Activated T-helper 1 cell treated with anti-CD3 and anti-CD28 coated beads, Interleukin-12 subunit alpha, Interleukin-12 subunit beta, Interleukin-2, Interleukin-4 antibody, amounts not matched to agents 30 ng/mL and 10 ng/mL and 1 ng/mL, durations not matched to agents 14 hours and 24 hours and 36 hours (primary cell): Measurements from ENCODE around the gene PICALM. TPM values are rescaled to one million over a fixed set of nuclear protein-coding genes. Genes with fewer than 3 reads are reported as not detected.
"Not testable (repeated sequence)": the region's sequence is repeated elsewhere in the genome, so short reads cannot be mapped to it uniquely, and the experiment has no call there.

ENCODE experiments used
- DNase-seq: peaks from one replicate; pipeline ENCODE4 v3.0.0; 2021; ENCODE audit warnings: low spot score
- H3K27ac Mint-ChIP-seq: one replicate; pipeline ENCODE4 v1.8.0; 2021; ENCODE audit warnings: mild to moderate bottlenecking, mixed read lengths
- H3K27me3 Mint-ChIP-seq: one replicate; pipeline ENCODE4 v1.8.0; 2022; ENCODE audit warnings: mild to moderate bottlenecking, moderate library complexity, mixed read lengths; ENCODE audit not compliant: insufficient read depth
- H3K36me3 Mint-ChIP-seq: one replicate; pipeline ENCODE4 v1.8.0; 2021; ENCODE audit warnings: low read depth, mixed read lengths
- H3K4me1 Mint-ChIP-seq: one replicate; pipeline ENCODE4 v1.8.0; 2021; ENCODE audit warnings: low read depth, mixed read lengths
- H3K4me3 Mint-ChIP-seq: one replicate; pipeline ENCODE4 v1.8.0; 2021; ENCODE audit warnings: mild to moderate bottlenecking, moderate library complexity, mixed read lengths
- H3K9me3 Mint-ChIP-seq: one replicate; pipeline ENCODE4 v1.8.0; 2021; ENCODE audit warnings: mixed read lengths
- intact Hi-C: fragments of 100-400 bp; cut with micrococcal nuclease; formaldehyde crosslinking; loops from one replicate; pipeline ENCODE4 v1.15.1; 2024
- total RNA-seq: library from RNA; stranded (reverse); gene quantifications from 2 replicates; pipeline ENCODE4 v1.2.3, GENCODE V29; 2022

PICALM gene, protein sequence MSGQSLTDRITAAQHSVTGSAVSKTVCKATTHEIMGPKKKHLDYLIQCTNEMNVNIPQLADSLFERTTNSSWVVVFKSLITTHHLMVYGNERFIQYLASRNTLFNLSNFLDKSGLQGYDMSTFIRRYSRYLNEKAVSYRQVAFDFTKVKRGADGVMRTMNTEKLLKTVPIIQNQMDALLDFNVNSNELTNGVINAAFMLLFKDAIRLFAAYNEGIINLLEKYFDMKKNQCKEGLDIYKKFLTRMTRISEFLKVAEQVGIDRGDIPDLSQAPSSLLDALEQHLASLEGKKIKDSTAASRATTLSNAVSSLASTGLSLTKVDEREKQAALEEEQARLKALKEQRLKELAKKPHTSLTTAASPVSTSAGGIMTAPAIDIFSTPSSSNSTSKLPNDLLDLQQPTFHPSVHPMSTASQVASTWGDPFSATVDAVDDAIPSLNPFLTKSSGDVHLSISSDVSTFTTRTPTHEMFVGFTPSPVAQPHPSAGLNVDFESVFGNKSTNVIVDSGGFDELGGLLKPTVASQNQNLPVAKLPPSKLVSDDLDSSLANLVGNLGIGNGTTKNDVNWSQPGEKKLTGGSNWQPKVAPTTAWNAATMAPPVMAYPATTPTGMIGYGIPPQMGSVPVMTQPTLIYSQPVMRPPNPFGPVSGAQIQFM
- total RNA-seq, result 174 and 177 TPM in 2 replicates

DNA sequence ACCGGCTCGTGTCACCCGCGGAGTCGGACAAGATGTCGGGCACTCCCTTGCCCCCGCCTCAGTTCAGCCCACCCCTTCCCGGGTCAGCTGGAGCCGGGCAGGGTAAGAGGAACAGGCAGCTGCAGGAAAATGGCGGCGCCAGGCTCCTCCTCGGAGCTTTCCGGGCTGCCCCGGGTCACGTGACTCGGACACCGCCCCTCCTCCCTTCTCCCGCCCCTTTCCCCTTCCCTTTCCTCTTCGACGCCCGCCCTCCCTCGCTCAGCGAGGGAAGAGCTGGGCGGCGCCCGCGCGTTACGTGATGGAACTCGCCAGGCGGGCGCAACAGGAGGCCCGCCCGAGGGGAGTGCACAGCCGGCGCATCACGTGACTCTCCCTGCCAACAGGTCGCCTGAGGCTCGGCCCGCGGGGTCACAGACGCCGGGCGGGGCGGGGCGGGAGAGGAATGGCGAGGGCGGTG lies at the start of gene PICALM:
Gene PICALM (minus strand): TSS at position 134 of the 457 bp plus-strand sequence. CDS start 304 bp downstream, outside the sequence.
- Mint-ChIP-seq H3K4me3 (peak within 1 kb of the TSS; percentile 92), H3K4me1 (peaks cover 33% of the 10 kb centered on the region), H3K27ac (peak within 1 kb of the TSS; percentile 97), H3K36me3 (peaks cover 26% of the 10 kb centered on the region), H3K27me3 (no peaks in the 10 kb centered on the region), H3K9me3 (no peaks in the 10 kb centered on the region)
- intact Hi-C loops, result loop anchor here (1.0 to 5.0 kb wide), 15 partner anchors 9 to 738 kb away; partner anchors contain the start of genes CREBZF and TMEM126B
- DNase-seq, result peak; percentile 97

DNA sequence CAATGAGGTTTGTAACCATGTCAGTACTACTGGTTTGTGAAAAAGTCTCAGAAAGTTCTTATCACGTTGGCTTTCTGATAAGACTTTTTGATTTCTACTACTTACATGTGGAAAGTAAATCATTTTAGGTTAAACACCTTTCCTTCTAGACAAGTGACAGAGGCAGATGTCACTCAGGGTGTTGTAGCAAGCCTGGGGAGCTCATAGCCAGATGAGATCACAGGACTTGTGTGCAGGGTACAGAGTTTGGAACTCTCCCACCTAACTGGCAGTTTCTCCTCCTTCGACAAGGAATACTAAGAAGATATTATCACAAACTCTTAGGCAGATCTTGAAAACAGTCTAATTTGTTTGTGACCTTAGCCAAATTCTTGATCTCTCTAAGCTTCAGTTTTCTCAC lies 49.4 kb upstream of the PICALM start:
- intact Hi-C loops, result loop anchor here (5.0 kb wide), 7 partner anchors 51 to 366 kb away; partner anchors contain the start of gene PICALM
- H3K9me3 Mint-ChIP-seq, result no peaks in the 10 kb centered on the region
- no peaks in the 10 kb centered on the region for H3K27me3 Mint-ChIP-seq
- H3K36me3 Mint-ChIP-seq, result no peaks in the 10 kb centered on the region
- H3K27ac Mint-ChIP-seq, result no peak overlapping the region
- DNase-seq, result no peak
- H3K4me3 Mint-ChIP-seq, result no peak overlapping the region
- peaks cover 37% of the 10 kb centered on the region for H3K4me1 Mint-ChIP-seq

DNA sequence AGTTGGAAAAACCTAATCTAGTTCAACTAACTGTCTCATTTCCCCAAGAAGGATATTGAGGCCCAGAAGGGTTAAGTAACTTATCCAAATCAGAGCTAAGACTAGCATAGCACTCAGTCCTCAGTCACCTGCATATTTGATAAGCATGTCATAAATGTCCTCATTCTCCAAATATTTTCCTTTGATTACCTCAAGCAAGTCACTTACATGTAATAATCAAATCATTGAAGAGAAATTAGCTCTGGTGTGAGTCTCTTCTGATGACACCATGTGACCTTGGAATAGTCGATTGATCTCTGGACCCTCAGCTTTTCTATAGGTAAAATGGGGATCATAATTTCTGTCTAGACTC lies 48.8 kb upstream of the PICALM start:
- DNase-seq, result no peak
- Mint-ChIP-seq H3K4me1 (peaks cover 31% of the 10 kb centered on the region), H3K9me3 (no peaks in the 10 kb centered on the region), H3K27me3 (no peaks in the 10 kb centered on the region), H3K4me3 (no peak overlapping the region), H3K36me3 (no peaks in the 10 kb centered on the region), H3K27ac (no peak overlapping the region)
- intact Hi-C loops, result loop anchor here (5.0 kb wide), 7 partner anchors 50 to 365 kb away; partner anchors contain the start of gene PICALM

DNA sequence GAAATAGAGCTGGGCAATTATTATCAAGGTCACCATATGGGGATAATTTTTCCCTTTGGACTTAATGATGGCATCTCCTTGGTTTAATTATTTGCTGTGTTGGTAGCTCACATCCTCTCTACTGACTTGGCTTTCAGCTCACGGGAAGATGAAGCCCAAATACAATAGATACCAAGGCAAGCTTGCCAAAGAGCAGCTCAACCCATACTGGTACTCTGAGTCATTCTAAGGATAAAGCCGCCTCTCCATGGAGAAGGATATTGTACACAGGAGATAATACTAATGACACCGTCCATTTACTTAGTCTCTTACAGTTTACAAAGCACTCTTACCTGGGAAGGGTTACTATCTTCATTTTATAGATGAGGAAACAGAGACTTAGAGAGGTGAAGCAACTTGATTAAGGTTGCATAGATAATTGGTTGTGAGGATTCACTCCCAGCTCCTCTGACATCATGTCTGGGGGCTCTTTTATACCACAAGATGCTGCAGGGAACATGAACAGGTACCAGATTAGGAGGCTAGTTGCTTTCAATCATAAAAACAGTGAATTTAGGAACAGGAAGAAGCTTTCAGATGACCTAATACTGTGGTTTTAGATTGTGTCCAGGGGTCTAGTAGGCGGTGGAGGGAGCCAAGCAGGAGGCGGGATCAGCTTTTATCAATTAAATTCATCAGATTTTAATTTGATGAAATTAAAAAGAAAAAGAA lies 48.3 kb upstream of the PICALM start:
- no peaks in the 10 kb centered on the region for H3K9me3 Mint-ChIP-seq
- no peaks in the 10 kb centered on the region for H3K36me3 Mint-ChIP-seq
- DNase-seq, result no peak
- peak overlapping the region; percentile 70 for H3K27ac Mint-ChIP-seq
- no peaks in the 10 kb centered on the region for H3K27me3 Mint-ChIP-seq
- peaks cover 30% of the 10 kb centered on the region for H3K4me1 Mint-ChIP-seq
- H3K4me3 Mint-ChIP-seq, result no peak overlapping the region
- intact Hi-C loops, result loop anchor here (5.0 kb wide), 7 partner anchors 50 to 365 kb away; partner anchors contain the start of gene PICALM

DNA sequence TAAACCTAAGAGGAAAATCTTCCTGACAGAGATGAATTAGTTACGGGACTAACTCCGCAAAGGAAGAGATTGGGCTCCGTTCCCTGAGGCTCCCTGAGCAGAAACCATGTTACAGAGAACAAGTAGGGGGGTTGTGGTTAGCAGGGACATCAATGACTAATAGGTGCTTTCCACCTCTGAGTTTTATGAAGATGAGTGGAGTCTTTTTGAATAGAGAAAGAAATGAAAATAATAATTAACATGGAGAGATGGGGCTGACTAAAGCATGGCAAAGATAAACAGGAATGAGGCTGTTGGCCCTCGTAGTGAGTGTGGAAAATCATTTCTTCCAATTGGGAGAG lies 47.5 kb upstream of the PICALM start:
- Mint-ChIP-seq H3K36me3 (no peaks in the 10 kb centered on the region), H3K4me3 (peak overlapping the region; percentile 9), H3K27me3 (no peaks in the 10 kb centered on the region), H3K4me1 (peaks cover 30% of the 10 kb centered on the region), H3K9me3 (no peaks in the 10 kb centered on the region), H3K27ac (peak overlapping the region; percentile 70)
- intact Hi-C loops, result loop anchor here (5.0 kb wide), 7 partner anchors 49 to 364 kb away; partner anchors contain the start of gene PICALM
- DNase-seq, result no peak

DNA sequence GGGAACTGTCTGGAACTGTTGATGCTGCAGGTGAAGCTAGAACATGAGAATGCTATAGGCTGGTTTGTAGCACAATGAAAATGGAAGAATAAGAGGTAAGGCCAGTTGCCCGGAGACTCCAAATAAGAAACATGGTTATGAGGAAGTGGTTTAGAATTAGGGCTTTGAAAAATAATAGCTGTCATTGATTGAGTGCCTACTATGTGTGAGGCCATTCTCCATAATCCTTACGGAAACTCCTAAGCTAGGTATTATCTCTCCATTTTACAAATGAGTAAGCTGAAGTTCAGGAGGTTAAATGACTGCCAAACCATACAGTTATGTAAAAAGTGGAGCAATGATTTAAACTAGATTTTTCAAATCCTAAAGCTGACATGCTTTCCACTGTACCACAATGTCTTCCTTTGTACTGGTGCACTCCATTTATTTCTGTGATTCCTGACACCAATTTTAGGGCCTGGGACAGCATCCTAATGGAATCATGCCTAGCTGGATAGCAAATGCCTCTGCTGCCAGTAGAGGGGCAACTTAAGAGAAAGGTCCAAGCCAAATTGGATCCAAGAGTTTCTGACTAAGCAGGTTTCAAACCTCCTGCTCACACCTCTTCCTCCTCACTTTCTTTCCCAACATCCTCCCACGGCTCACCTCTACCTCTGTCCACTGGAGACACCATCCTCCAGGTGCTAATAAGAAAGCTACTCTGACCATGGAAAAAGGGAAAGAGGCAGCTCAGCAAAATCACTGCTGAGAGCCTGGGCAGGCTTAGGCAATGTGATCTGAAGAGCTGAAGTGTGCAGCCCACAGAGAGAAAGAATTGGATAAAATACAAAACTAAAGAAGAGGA lies 46.9 kb upstream of the PICALM start:
- peaks cover 30% of the 10 kb centered on the region for H3K4me1 Mint-ChIP-seq
- peak overlapping the region; percentile 9 for H3K4me3 Mint-ChIP-seq
- no peaks in the 10 kb centered on the region for H3K9me3 Mint-ChIP-seq
- H3K27me3 Mint-ChIP-seq, result no peaks in the 10 kb centered on the region
- H3K27ac Mint-ChIP-seq, result peak overlapping the region; percentile 70
- no peak for DNase-seq
- no peaks in the 10 kb centered on the region for H3K36me3 Mint-ChIP-seq
- intact Hi-C loops, result loop anchor here (5.0 kb wide), 7 partner anchors 48 to 363 kb away; partner anchors contain the start of gene PICALM

DNA sequence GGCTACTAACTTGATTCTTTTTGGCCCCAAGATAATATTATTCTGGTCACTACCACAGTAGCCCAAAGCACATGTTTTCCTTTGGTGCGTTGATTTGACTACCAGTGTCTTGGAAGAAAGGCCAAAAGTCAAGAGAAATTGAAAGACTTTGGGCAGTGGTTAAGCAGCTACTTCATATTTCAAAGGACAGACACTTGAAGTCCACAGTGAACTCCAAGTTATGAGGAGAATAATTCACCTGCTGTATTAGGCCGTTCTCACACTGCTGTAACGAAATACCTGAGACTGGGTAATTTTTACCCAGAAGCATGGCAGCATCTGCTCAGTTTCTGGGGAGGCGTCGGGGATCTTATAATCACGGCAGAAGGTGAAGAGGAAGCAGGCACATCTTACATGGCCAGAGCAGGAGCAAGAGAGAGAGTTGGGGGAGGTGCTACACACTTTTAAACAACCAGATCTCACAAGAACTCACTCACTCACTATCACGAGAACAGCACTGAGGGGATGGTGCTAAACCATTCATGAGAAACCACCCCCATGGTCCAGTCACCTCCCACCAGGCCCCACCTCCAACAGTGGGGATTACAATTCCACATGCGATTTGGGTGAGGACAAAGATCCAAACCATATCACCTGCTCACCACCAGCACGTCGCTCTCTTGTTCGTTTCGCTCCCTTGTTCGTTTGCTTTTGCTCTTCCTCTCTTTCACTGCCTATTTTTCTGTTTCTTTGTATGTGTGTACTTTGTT lies 40.2 kb upstream of the PICALM start:
- no peaks in the 10 kb centered on the region for H3K9me3 Mint-ChIP-seq
- peaks cover 3% of the 10 kb centered on the region for H3K27me3 Mint-ChIP-seq
- H3K27ac Mint-ChIP-seq, result no peak overlapping the region
- intact Hi-C loops, result no loop called here
- no peaks in the 10 kb centered on the region for H3K36me3 Mint-ChIP-seq
- H3K4me3 Mint-ChIP-seq, result no peak overlapping the region
- H3K4me1 Mint-ChIP-seq, result peaks cover 8% of the 10 kb centered on the region
- DNase-seq, result no peak

DNA sequence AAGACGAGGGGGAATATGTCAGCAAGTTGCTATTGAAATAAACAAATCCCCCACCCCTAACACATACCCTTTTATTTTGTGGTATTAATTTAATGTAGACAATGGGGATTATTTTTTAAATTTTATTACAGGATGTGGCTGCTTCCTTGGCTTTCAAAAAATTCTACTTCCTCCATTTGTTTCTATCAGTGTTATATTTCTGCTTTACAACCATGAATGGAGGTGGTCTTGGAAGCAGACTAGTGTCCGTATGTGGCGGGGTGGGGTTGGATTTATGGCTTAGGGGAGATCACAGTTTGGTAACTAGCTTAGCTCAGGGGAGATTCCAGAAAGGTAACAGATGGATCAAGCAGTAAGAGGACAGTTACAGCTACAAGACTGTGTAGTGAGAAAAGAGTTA lies 39.3 kb upstream of the PICALM start:
- H3K27me3 Mint-ChIP-seq, result peaks cover 4% of the 10 kb centered on the region
- H3K4me3 Mint-ChIP-seq, result no peak overlapping the region
- no peaks in the 10 kb centered on the region for H3K36me3 Mint-ChIP-seq
- intact Hi-C loops, result no loop called here
- no peaks in the 10 kb centered on the region for H3K9me3 Mint-ChIP-seq
- no peak for DNase-seq
- H3K27ac Mint-ChIP-seq, result no peak overlapping the region
- peaks cover 8% of the 10 kb centered on the region for H3K4me1 Mint-ChIP-seq

DNA sequence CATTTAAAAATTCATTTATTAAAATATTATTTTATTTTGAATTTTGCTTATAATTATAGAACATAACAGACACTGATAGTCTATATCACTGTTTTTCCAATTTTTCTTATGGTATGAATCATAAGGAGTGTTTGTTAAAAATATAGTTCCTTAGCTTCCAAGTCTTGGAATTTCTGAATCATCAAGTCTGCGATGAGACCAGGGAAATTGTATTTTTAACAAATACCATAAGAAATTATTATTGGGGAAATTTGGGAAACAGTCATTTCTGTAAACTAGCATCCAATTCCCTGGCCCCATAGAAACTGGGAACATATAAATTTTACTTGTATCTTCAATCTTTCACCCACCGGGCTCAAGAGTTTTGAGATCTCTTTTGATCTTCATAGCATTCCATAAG lies 38.0 kb upstream of the PICALM start:
- Mint-ChIP-seq H3K4me3 (no peak overlapping the region), H3K9me3 (peaks cover 4% of the 10 kb centered on the region), H3K36me3 (no peaks in the 10 kb centered on the region), H3K4me1 (peaks cover 8% of the 10 kb centered on the region), H3K27me3 (peaks cover 7% of the 10 kb centered on the region), H3K27ac (no peak overlapping the region)
- DNase-seq, result no peak
- intact Hi-C loops, result no loop called here

DNA sequence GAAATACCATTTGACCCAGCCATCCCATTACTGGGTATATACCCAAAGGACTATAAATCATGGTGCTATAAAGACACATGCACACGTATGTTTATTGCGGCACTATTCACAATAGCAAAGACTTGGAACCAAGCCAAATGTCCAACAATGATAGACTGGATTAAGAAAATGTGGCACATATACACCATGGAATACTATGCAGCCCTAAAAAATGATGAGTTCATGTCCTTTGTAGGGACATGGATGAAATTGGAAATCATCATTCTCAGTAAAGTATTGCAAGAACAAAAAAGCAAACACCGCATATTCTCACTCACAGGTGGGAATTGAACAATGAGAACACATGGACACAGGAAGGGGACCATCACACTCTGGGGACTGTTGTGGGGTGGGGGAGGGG lies 37.1 kb upstream of the PICALM start:
- H3K36me3 Mint-ChIP-seq, DNase-seq, intact Hi-C loops, H3K9me3 Mint-ChIP-seq, H3K4me1 Mint-ChIP-seq, H3K4me3 Mint-ChIP-seq, H3K27me3 Mint-ChIP-seq, H3K27ac Mint-ChIP-seq: not testable (repeated sequence)

DNA sequence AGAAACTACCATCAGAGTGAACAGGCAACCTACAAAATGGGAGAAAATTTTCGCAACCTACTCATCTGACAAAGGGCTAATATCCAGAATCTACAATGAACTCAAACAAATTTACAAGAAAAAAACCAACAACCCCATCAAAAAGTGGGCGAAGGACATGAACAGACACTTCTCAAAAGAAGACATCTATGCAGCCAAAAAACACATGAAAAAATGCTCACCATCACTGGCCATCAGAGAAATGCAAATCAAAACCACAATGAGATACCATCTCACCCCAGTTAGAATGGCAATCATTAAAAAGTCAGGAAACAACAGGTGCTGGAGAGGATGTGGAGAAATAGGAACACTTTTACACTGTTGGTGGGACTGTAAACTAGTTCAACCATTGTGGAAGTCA lies 36.7 kb upstream of the PICALM start:
- H3K36me3 Mint-ChIP-seq, H3K9me3 Mint-ChIP-seq, H3K27ac Mint-ChIP-seq, H3K4me1 Mint-ChIP-seq, H3K27me3 Mint-ChIP-seq, DNase-seq, H3K4me3 Mint-ChIP-seq, intact Hi-C loops: not testable (repeated sequence)

DNA sequence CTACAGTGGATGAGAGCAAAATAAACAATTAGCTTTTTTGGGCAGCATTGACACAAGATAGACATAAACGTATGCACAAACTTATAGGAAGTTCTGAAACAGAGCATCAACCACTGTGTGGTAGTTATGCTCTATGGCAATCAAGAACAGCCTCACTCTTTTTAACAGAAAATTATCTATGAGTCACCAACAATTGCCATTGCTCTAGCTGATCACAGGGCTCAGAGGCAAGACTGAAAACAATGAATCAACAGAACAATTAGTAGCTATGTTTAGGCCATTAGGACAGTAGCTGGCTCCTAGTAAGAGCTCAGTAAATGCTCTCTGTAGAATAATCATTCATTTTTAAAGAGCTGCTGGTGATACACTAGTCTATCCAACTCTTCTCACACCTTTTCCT lies 34.9 kb upstream of the PICALM start:
- no peak overlapping the region for H3K4me3 Mint-ChIP-seq
- DNase-seq, result no peak
- peaks cover 7% of the 10 kb centered on the region for H3K27me3 Mint-ChIP-seq
- H3K4me1 Mint-ChIP-seq, result peaks cover under 1% of the 10 kb centered on the region
- peaks cover 5% of the 10 kb centered on the region for H3K9me3 Mint-ChIP-seq
- H3K36me3 Mint-ChIP-seq, result no peaks in the 10 kb centered on the region
- intact Hi-C loops, result no loop called here
- no peak overlapping the region for H3K27ac Mint-ChIP-seq
